Ovary (tissue), 9 donors: Measurements from ENCODE around the gene RNF144B. TPM values are rescaled to one million over a fixed set of nuclear protein-coding genes. Genes with fewer than 3 reads are reported as not detected.

Source experiments
- DNase-seq, 5 donors: peaks; one replicate each; pipeline ENCODE4 v3.0.0-alpha.2; 2019 to 2020
- H3K27ac ChIP-seq, 2 donors: fragments of 200-600 bp; one replicate each; pipeline versions ENCODE4 v1.5.1 to v1.8.0; 2019 to 2022
- H3K27me3 ChIP-seq: fragments of 200-600 bp; one replicate; pipeline ENCODE4 v1.8.0; 2022
- H3K36me3 ChIP-seq: fragments of 200-600 bp; sonication (generic); one replicate; pipeline ENCODE4 v1.5.1; 2019
- H3K4me1 ChIP-seq: one replicate; pipeline ENCODE4 v1.8.1; 2013; ENCODE audit warnings: mild to moderate bottlenecking, moderate library complexity; ENCODE audit not compliant: insufficient read depth
- H3K4me3 ChIP-seq: fragments of 200-600 bp; sonication (generic); one replicate; pipeline ENCODE4 v1.5.1; 2017
- H3K9me3 ChIP-seq, 2 donors: fragments of 200-600 bp in 1 of 2; sonication (generic) in 1 of 2; one replicate each; pipeline versions ENCODE4 v1.5.1 to v1.8.1; 2013 to 2019; ENCODE audit warnings: mild to moderate bottlenecking in 1 of 2, moderate library complexity in 1 of 2
- CTCF ChIP-seq, 3 donors: fragments of 450-650 bp in 2 of 3; fragments of 200-600 bp in 1 of 3; IDR thresholded peaks; one replicate each; pipeline versions ENCODE4 v1.5.1 to v1.8.0; 2016 to 2022; ENCODE audit warnings: antibody characterized with exemption in 3 of 3, mild to moderate bottlenecking in 1 of 3
- EP300 ChIP-seq: sonication (generic); formaldehyde crosslinking; IDR thresholded peaks from one replicate; pipeline ENCODE4 v1.6.1; 2017; ENCODE audit warnings: antibody characterized with exemption
- POLR2A ChIP-seq: fragments of 450-650 bp; IDR thresholded peaks from one replicate; pipeline ENCODE4 v1.6.1; 2017; ENCODE audit warnings: antibody characterized with exemption, mild to moderate bottlenecking, moderate library complexity
- WGBS, 3 donors: extraction: QIAGEN DNeasy Blood & Tissue Kit in 1 of 3; methylation state at CpG; one replicate each; pipeline versions ENCODE4 v1.1.5 to v1.1.7; 2013 to 2017; 5-methylcytosine and 5-hydroxymethylcytosine counted together
- intact Hi-C, 4 donors: fragments of 100-400 bp; cut with DNase I; formaldehyde crosslinking; loops; one replicate each; pipeline versions ENCODE4 v1.11.0 to v1.15.1; 2022 to 2023
- polyA plus RNA-seq, 2 donors: library from polyadenylated mRNA; stranded (reverse); fragments of 200-250 nt in 1 of 2; fragments of 350-450 nt in 1 of 2; fragmentation: Illumina TruSeq in 1 of 2; extraction: RNeasy Lipid Tissue Mini Kit (QIAGEN cat#74804) in 1 of 2; gene quantifications; one replicate each; pipeline ENCODE4 v1.2.3, GENCODE V29; 2013 to 2014
- total RNA-seq, 7 donors: library from RNA; depleted of rRNA in 2 of 7; stranded (reverse); fragments of >200 nt in 2 of 7; fragmentation: NEBNext Ultra II Directional in 3 of 7; extraction: Animal tissue kit (Norgen Biotek cat#: 25700) in 3 of 7; gene quantifications; one replicate each; pipeline versions ENCODE4 v1.1.0 to v1.2.4, GENCODE V29; 2016 to 2023
- donor health status: DM: no; HTN: no; CAD: no; lungs with moderate emphysema.
- donor health status: DM: no; HTN: no; CAD: no.
- donor health status: Bipolar disorder and iron deficiency.
- donor health status: DM: yes; HTN: yes; CAD: no.
- donor health status: DM: no; HTN: no; CAD: no.
- donor health status: DM: yes; HTN: yes; CAD: no.

The RNF144B gene
- total and polyA plus RNA-seq, 9 donors: 2.5 to 18.7 (median 4.0) TPM

GRCh38 chr6:18509871-18510643, 122.9 kb downstream of the RNF144B start:
- Histone ChIP-seq H3K9me3 (no peaks in the 10 kb centered on the region), H3K4me3 (no peak overlapping the region), H3K36me3 (no peaks in the 10 kb centered on the region), H3K27me3 (no peaks in the 10 kb centered on the region), H3K27ac (no peak overlapping the region), H3K4me1 (no peaks in the 10 kb centered on the region)
- no peak for TF ChIP-seq EP300
- TF ChIP-seq CTCF (IDR thresholded peaks at IDR 0.05): no peak
- no peak for TF ChIP-seq POLR2A
- DNase-seq: no peak
- intact Hi-C loops: loop anchor here in 1 of 4 donors (10.0 kb wide), 1 partner anchor 1355 kb away; no protein-coding TSS in a partner anchor
- 74 to 78% (median 77%) methylated on average over 3 of the region's 3 CpGs for WGBS, 3 donors

DNA sequence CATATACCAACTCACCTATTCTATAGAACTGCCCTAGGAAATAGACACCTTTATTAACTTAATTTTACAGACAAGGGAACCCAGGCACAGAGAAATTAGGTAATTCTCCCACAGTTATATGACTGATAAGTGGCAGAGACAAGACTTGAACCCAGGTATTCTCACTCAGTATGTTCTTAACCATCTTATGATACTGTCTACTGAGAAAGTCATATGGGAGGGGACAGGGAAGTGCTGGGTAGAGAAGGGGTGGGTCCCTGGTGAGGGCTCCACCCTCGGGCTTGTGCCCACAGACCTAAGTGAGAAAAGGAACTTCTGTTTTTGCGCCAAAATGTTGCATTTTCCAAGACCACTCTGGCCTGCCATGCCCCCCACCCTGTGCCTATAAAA, 123.5 kb downstream of the RNF144B start:
- Histone ChIP-seq H3K9me3 (no peaks in the 10 kb centered on the region), H3K4me1 (no peaks in the 10 kb centered on the region), H3K4me3 (no peak overlapping the region), H3K27ac (no peak overlapping the region), H3K27me3 (no peaks in the 10 kb centered on the region), H3K36me3 (no peaks in the 10 kb centered on the region)
- DNase-seq: no peak
- intact Hi-C loops: no loop called here
- WGBS, 3 donors: 83 to 93% (median 87%) methylated on average over 2 of the region's 2 CpGs
- TF ChIP-seq POLR2A (no peak), CTCF (IDR thresholded peaks at IDR 0.05) (no peak), EP300 (no peak)

DNA sequence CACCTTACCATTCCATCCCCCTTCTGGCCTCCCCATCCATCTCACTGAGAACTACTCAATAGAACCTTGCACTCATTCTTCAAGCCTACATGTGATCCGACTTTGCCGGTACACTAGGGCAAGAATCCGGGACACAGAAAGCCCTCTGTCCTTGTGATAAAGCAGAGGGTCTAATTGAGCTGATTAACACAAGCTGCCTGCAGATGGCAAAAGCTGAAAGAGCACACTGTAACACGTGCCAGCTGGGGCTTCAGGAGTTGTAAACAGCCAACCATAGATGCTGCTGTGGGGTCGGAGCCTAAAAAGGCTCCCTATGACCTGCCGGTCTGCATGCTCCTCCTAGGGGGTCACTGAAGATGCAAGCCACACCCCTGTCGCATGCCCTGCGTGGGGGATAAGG, 124.1 kb downstream of the RNF144B start:
- no peaks in the 10 kb centered on the region for H3K9me3 ChIP-seq
- DNase-seq: no peak
- intact Hi-C loops: no loop called here
- no peak overlapping the region for H3K27ac ChIP-seq
- TF ChIP-seq CTCF (IDR thresholded peaks at IDR 0.05): no peak
- TF ChIP-seq POLR2A: no peak
- no peak for TF ChIP-seq EP300
- H3K27me3 ChIP-seq: no peaks in the 10 kb centered on the region
- 66 to 87% (median 76%) methylated on average over 8 of the region's 8 CpGs for WGBS, 3 donors
- no peaks in the 10 kb centered on the region for H3K4me1 ChIP-seq
- H3K36me3 ChIP-seq: no peaks in the 10 kb centered on the region
- no peak overlapping the region for H3K4me3 ChIP-seq

DNA sequence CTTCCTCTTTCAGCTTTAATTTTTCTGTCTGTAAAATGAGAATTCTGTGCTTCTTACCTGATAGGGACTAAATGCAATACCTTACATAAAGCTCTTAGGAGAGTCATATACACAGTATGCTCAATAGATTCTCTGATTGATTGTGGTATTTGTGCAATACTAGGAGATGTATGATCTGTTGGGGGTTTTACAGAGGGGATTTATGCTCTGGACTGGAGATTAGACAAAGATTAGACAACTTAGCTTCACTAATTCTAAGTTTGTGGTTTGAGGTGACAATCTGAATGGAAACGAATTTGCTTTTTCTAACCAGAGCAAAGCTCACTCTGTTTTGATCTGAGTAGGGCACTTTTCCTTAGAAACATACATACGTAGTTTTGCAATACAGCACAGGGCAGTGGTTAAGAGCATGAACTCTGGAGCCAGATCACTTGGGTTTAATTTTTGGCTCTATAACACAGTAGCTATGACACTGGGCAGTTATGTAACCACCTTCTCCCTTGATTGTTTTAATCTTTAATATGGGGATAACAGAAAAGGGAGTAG, 126.2 kb downstream of the RNF144B start:
- DNase-seq: no peak
- TF ChIP-seq CTCF (IDR thresholded peaks at IDR 0.05) (no peak), POLR2A (no peak), EP300 (no peak)
- intact Hi-C loops: no loop called here
- no peaks in the 10 kb centered on the region for H3K27me3 ChIP-seq
- no peak overlapping the region for H3K27ac ChIP-seq
- no peaks in the 10 kb centered on the region for H3K36me3 ChIP-seq
- H3K9me3 ChIP-seq: no peaks in the 10 kb centered on the region
- H3K4me3 ChIP-seq: no peak overlapping the region
- WGBS, 3 donors: 76 to 81% (median 78%) methylated on average over 2 of the region's 2 CpGs
- H3K4me1 ChIP-seq: no peaks in the 10 kb centered on the region
